MCF 10A (cell line): ENCODE data around the gene TANGO6. TPM values are rescaled to one million over a fixed set of nuclear protein-coding genes. Genes with fewer than 3 reads are reported as not detected.

Experiments
- BruUV-seq: library from RNA; stranded (reverse); fragments of 400-500 nt; replicated peaks from 2 replicates; lab custom pipeline; 2021; lab: Mats Ljungman, UMichigan
- CTCF ChIA-PET: fragments of 300-600 bp; sonication (Branson Sonifier 250); formaldehyde crosslinking; extraction: SDS; loops from one replicate; lab custom pipeline; 2021; ENCODE audit warnings: antibody characterized with exemption, inconsistent platforms; lab: Yijun Ruan, JAX
- POLR2A ChIA-PET: fragments of 300-600, 350-650 bp; sonication (Branson Sonifier 250); formaldehyde crosslinking; extraction: SDS; loops from one replicate; lab custom pipeline; 2020; ENCODE audit warnings: antibody characterized with exemption, inconsistent platforms; lab: Yijun Ruan, JAX
- DNase-seq: peaks from one replicate; pipeline ENCODE4 v3.0.0-alpha.2; 2018; ENCODE audit not compliant: unreplicated experiment
- H3K27ac Mint-ChIP-seq: one replicate; pipeline ENCODE4 v1.8.0; 2022; ENCODE audit warnings: mild to moderate bottlenecking, low read depth, mixed read lengths; ENCODE audit not compliant: unreplicated experiment
- H3K27me3 Mint-ChIP-seq: one replicate; pipeline ENCODE4 v1.8.0; 2022; ENCODE audit warnings: mixed read lengths; ENCODE audit not compliant: insufficient read depth, unreplicated experiment
- H3K36me3 Mint-ChIP-seq: one replicate; pipeline ENCODE4 v1.8.0; 2022; ENCODE audit warnings: mild to moderate bottlenecking, moderate library complexity, mixed read lengths; ENCODE audit not compliant: insufficient read depth, unreplicated experiment
- H3K4me1 Mint-ChIP-seq: one replicate; pipeline ENCODE4 v1.8.0; 2022; ENCODE audit warnings: mixed read lengths; ENCODE audit not compliant: insufficient read depth, unreplicated experiment
- H3K4me3 Mint-ChIP-seq: one replicate; pipeline ENCODE4 v1.8.0; 2022; ENCODE audit warnings: mild to moderate bottlenecking, moderate library complexity, mixed read lengths; ENCODE audit not compliant: unreplicated experiment
- H3K9me3 Mint-ChIP-seq: one replicate; pipeline ENCODE4 v1.8.0; 2022; ENCODE audit warnings: mixed read lengths; ENCODE audit not compliant: unreplicated experiment
- CTCF ChIP-seq: fragments of 200-600 bp; IDR thresholded peaks from one replicate; pipeline ENCODE4 v1.8.0; 2022; ENCODE audit warnings: antibody characterized with exemption, mild to moderate bottlenecking; ENCODE audit not compliant: unreplicated experiment
- intact Hi-C: fragments of 100-400 bp; cut with micrococcal nuclease; formaldehyde crosslinking; loops from 2 replicates; pipeline ENCODE4 v1.14.1; 2022
- total RNA-seq: library from RNA; stranded (reverse); gene quantifications from 2 replicates; pipeline ENCODE4 v1.2.3, GENCODE V29; 2022

TANGO6 gene
- total RNA-seq, 1 experiment from 2014 or later, result 21.8 TPM

- CTCF ChIA-PET, result interaction anchor here (0.9 kb wide), 1 partner anchor 15 kb away, joined by 3 read pairs; no protein-coding TSS in a partner anchor
- BruUV-seq, result no TSS peak
Measured at GRCh38 chr16:69033151-69033949, 190.0 kb downstream of the TANGO6 start.

GRCh38 chr16:69035375-69035774 lies 192.0 kb downstream of the TANGO6 start:
- Mint-ChIP-seq H3K9me3 (no peaks in the 10 kb centered on the region), H3K27ac (no peak overlapping the region), H3K27me3 (no peaks in the 10 kb centered on the region), H3K4me3 (no peak overlapping the region), H3K36me3 (peaks cover 15% of the 10 kb centered on the region), H3K4me1 (peaks cover 14% of the 10 kb centered on the region)
- TF ChIP-seq CTCF, result no peak
- no peak for DNase-seq
- CTCF ChIA-PET, result interaction anchor here (0.7 to 1.1 kb wide), 3 partner anchors 22 to 139 kb away, joined by 3 to 6 read pairs (median 3); no protein-coding TSS in a partner anchor
- intact Hi-C loops, result no loop called here
- POLR2A ChIA-PET, result interaction anchor here (0.6 to 1.3 kb wide), 3 partner anchors 9 to 37 kb away, joined by 3 to 5 read pairs (median 3); no protein-coding TSS in a partner anchor
- BruUV-seq, result no TSS peak

More at GRCh38 chr16:69033151-69033949, 190.0 kb downstream of the TANGO6 start:
- no peak overlapping the region for H3K27ac Mint-ChIP-seq
- H3K4me3 Mint-ChIP-seq, result no peak overlapping the region
- DNase-seq, result no peak
- H3K27me3 Mint-ChIP-seq, result no peaks in the 10 kb centered on the region
- TF ChIP-seq CTCF, result no peak
- POLR2A ChIA-PET, result interaction anchor here (0.6 kb wide), 1 partner anchor 10 kb away, joined by 3 read pairs; no protein-coding TSS in a partner anchor
- peaks cover 4% of the 10 kb centered on the region for H3K4me1 Mint-ChIP-seq
- peaks cover 21% of the 10 kb centered on the region for H3K36me3 Mint-ChIP-seq
- H3K9me3 Mint-ChIP-seq, result no peaks in the 10 kb centered on the region
- intact Hi-C loops, result no loop called here

- H3K4me3 Mint-ChIP-seq, result no peak overlapping the region
- H3K27me3 Mint-ChIP-seq, result no peaks in the 10 kb centered on the region
- no peak for TF ChIP-seq CTCF
- DNase-seq, result no peak
- peaks cover 11% of the 10 kb centered on the region for H3K4me1 Mint-ChIP-seq
- POLR2A ChIA-PET, result interaction anchor here (0.6 to 1.2 kb wide), 4 partner anchors 9 to 38 kb away, joined by 3 to 4 read pairs (median 3); no protein-coding TSS in a partner anchor
- no peak overlapping the region for H3K27ac Mint-ChIP-seq
- H3K9me3 Mint-ChIP-seq, result no peaks in the 10 kb centered on the region
- no TSS peak for BruUV-seq
- CTCF ChIA-PET, result interaction anchor here (0.5 to 0.6 kb wide), 4 partner anchors 8 to 114 kb away, joined by 3 to 6 read pairs (median 5); no protein-coding TSS in a partner anchor
- peaks cover 11% of the 10 kb centered on the region for H3K36me3 Mint-ChIP-seq
- intact Hi-C loops, result no loop called here
Measured at GRCh38 chr16:69036399-69037091, 193.2 kb downstream of the TANGO6 start.
